GM13976 (cell line): ENCODE data around the gene LHPP.
A peak's percentile ranks its signal among the peaks of the same experiment; 100 is the strongest.

Experiments
- DNase-seq: peaks from one replicate; pipeline ENCODE4 v3.0.0; 2012; ENCODE audit warnings: low spot score
- CTCF ChIP-seq: IDR thresholded peaks from 2 replicates; pipeline ENCODE4 v1.5.1; 2012; ENCODE audit warnings: borderline replicate concordance, mild to moderate bottlenecking; ENCODE audit not compliant: insufficient read depth; ENCODE audit errors: extremely low read depth, missing control alignments, control extremely low read depth
- in situ Hi-C: fragments of 300-500 bp; cut with MboI; formaldehyde crosslinking; loops from one replicate; pipeline ENCODE4 v1.12.0; 2022; ENCODE audit warnings: low sequenced_read_pairs, mixed read lengths, inconsistent platforms; ENCODE audit not compliant: unreplicated experiment

The LHPP gene

GRCh38 chr10:124644236-124644635, 182.6 kb downstream of the LHPP start:
- no peak for TF ChIP-seq CTCF
- DNase-seq: no peak
- in situ Hi-C loops: no loop called here

- no peak for TF ChIP-seq CTCF
- in situ Hi-C loops: no loop called here
- no peak for DNase-seq
Measured at GRCh38 chr10:124644771-124645415, 183.3 kb downstream of the LHPP start.

DNA sequence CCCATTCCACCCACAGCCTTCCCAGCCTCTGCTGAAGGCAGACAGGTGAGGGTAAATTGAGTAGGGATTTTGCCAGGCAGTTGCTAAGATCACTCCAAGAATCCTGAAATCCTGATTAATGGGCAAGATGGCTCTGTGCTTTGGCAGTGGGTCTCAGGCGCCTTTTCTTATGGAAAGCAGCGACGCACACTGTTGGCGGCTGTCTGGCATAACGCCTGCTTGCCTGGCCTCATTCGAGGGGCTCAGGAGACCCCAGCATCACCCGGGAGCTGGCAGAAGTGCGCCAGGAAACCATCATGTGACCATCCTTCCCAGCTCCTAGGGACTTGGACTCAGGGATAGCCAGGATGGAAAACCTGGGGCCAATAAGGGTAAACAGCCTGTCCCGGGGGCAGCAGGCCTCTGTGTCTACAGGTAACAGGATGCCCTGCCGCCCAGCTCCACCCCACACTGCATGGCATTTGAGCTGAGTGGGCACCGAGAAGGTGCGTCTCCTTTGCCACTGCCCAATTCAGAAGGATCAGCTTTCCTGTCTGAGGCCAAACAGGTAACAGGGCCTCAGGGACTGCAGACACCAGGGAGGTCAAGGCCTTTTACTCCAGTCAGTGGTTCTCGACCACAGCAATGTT, 184.0 kb downstream of the LHPP start:
- no peak for DNase-seq
- no peak for TF ChIP-seq CTCF
- in situ Hi-C loops: no loop called here

DNA sequence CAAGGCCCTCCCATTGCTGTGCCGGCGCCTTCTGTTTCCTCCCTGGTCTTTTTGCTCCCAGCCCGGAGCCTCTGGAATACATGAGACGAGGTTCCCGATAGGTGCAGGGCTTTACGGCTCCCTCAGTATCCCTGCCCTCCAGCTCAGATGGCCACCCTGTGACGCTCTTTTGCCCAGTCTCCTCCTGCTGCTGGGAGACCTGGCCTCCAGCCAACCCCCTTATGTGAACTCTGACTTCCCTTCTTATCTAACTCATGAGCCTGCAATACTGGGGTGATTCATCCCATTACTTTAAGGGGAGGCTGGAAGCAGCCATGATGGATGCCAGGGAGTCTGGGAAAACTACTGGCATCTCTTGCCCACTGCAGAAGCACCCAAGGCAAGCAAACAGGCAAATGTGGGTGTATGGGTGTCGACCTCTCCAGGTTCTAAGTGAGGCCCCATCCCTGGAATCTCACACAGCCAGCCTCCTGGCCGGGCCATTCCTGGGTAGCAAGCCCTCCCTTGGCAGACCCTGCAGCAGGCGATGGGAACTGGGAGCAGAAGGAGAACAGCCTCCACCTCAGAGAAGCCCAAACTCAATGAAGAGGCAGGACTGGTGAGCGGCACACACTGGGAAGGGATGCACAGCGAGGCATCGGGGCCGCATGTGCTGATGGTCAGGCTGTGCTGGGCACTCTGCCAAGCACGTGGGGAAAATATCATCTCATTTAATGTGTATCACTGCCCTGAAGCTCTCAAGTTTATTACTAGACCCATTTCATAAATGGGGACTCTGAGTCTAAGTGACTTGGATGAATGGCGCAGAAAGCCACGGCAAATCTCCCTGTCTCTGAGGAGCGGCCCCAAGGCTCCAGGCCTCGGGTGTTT, 185.1 kb downstream of the LHPP start:
- in situ Hi-C loops: no loop called here

DNA sequence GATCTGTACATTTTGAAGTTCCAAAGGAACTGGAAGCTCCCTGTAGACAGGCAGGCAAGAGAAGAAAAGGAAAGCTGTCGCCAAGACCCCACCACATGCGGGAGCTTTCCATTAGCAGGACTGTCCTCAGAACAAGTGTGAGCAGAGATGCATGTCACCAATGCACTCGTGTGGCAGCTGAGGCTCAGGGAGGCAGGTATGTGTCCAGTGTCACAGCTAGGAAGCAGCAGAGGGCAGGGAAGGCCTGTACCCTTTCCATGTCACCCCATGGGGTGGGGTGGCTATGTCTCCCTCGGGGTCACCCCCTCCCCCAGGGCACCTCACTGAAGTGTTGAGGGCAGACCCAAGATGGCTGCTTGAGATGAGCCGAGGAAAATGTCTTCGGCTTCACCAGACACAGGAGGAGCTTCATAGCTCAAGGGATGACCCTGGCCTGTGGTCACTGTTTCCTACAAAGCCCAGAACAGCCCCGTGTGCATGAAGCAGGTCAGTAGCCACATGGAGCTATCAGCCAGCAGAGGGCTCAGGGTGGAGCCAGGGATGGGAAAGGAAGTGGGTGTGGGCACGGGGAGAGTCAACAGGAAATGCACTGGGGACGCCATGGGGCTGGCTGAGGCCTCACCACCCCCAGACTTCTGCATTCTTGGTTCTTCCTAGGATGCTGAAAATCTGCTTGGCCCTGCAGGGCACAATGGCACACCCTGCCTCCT, 186.0 kb downstream of the LHPP start:
- in situ Hi-C loops: no loop called here
- peak; percentile 75 for DNase-seq
- TF ChIP-seq CTCF: peak; percentile 25

More for the DNA sequence above, 185.1 kb downstream of the LHPP start:
- no peak for TF ChIP-seq CTCF
- DNase-seq: no peak

GRCh38 chr10:124648131-124648475, 186.5 kb downstream of the LHPP start:
- no peak for TF ChIP-seq CTCF
- DNase-seq: no peak
- in situ Hi-C loops: no loop called here
